ENCODE data around the gene ATP5F1A.
"Not testable (repeated sequence)": the region's sequence is repeated elsewhere in the genome, so short reads cannot be mapped to it uniquely, and the experiment has no call there.

The ATP5F1A gene

GRCh38 chr18:46097801-46098615 is at the start of gene ATP5F1A:
Gene ATP5F1A (minus strand): TSS chr18:46098296. CDS start chr18:46098231, 65 bp downstream.
- H3K4me3 ChIP-seq = peak within 1 kb of the TSS; percentile 72 to 100 (median 83)
- peak within 1 kb of the TSS; percentile 63 to 98 (median 91) for H3K27ac ChIP-seq

GRCh38 chr18:46141199-46141598 is 43.1 kb upstream of the ATP5F1A start:
- no peak overlapping the region for H3K27ac ChIP-seq

GRCh38 chr18:46140173-46140572 is 42.1 kb upstream of the ATP5F1A start:
- no peak overlapping the region for H3K27ac ChIP-seq
- no peak overlapping the region for H3K4me3 ChIP-seq

More at GRCh38 chr18:46141199-46141598, 43.1 kb upstream of the ATP5F1A start:
- no peak overlapping the region for H3K4me3 ChIP-seq

- H3K27ac ChIP-seq = no peak overlapping the region
- no peak overlapping the region for H3K4me3 ChIP-seq
Measured at GRCh38 chr18:46134920-46135675, 37.0 kb upstream of the ATP5F1A start.

GRCh38 chr18:46133534-46133933 is 35.4 kb upstream of the ATP5F1A start:
- H3K4me3 ChIP-seq = no peak overlapping the region
- H3K27ac ChIP-seq = no peak overlapping the region

GRCh38 chr18:46130549-46130948 is 32.5 kb upstream of the ATP5F1A start:
- H3K4me3 ChIP-seq, H3K27ac ChIP-seq: not testable (repeated sequence)

- Histone ChIP-seq H3K4me3 (no peak overlapping the region), H3K27ac (no peak overlapping the region)
Measured at GRCh38 chr18:46130061-46130460, 32.0 kb upstream of the ATP5F1A start.

- not testable (repeated sequence) for H3K4me3 ChIP-seq, H3K27ac ChIP-seq
Measured at GRCh38 chr18:46126625-46127024, 28.5 kb upstream of the ATP5F1A start.

GRCh38 chr18:46113751-46114150 is 15.7 kb upstream of the ATP5F1A start:
- Histone ChIP-seq H3K27ac (no peak overlapping the region), H3K4me3 (no peak overlapping the region)

- H3K4me3 ChIP-seq = no peak overlapping the region
Measured at GRCh38 chr18:46110406-46110805, 12.3 kb upstream of the ATP5F1A start.

GRCh38 chr18:46109386-46109785 is 11.3 kb upstream of the ATP5F1A start:
- H3K4me3 ChIP-seq = no peak overlapping the region
- no peak overlapping the region for H3K27ac ChIP-seq

More at GRCh38 chr18:46110406-46110805, 12.3 kb upstream of the ATP5F1A start:
- no peak overlapping the region for H3K27ac ChIP-seq

- Histone ChIP-seq H3K27ac (peak within 1 kb of the TSS; percentile 26 to 90 (median 79)), H3K4me3 (peak within 1 kb of the TSS; percentile 57 to 95 (median 81))
Measured at GRCh38 chr18:46104128-46104911, 6.2 kb upstream of the ATP5F1A start, which contains the start of gene HAUS1. Gene HAUS1 (plus strand): TSS chr18:46104385. CDS start chr18:46104412, 27 bp downstream.

- Histone ChIP-seq H3K4me3 (no peak overlapping the region), H3K27ac (no peak overlapping the region)
Measured at GRCh38 chr18:46099463-46099862, 1.4 kb upstream of the ATP5F1A start.

- H3K4me3 ChIP-seq = peak overlapping the region; percentile 72 to 100 (median 83)
- peak overlapping the region in 20 of 21 experiments; percentile 80 to 98 (median 92) for H3K27ac ChIP-seq
Measured at GRCh38 chr18:46098616-46098933, 479 bp upstream of the ATP5F1A start.

GRCh38 chr18:46097431-46097800 is 680 bp downstream of the ATP5F1A start:
- peak overlapping the region; percentile 72 to 100 (median 83) for H3K4me3 ChIP-seq
- H3K27ac ChIP-seq = peak overlapping the region; percentile 63 to 98 (median 91)

- H3K27ac ChIP-seq = peak overlapping the region in 15 of 21 experiments; percentile 87 to 98 (median 92)
Measured at GRCh38 chr18:46096651-46097300, 1.3 kb downstream of the ATP5F1A start.

GRCh38 chr18:46095532-46095931 is 2.6 kb downstream of the ATP5F1A start:
- Histone ChIP-seq H3K4me3 (no peak overlapping the region), H3K27ac (no peak overlapping the region)

More at GRCh38 chr18:46096651-46097300, 1.3 kb downstream of the ATP5F1A start:
- H3K4me3 ChIP-seq = peak overlapping the region; percentile 72 to 100 (median 83)

GRCh38 chr18:46088501-46088900 is 9.6 kb downstream of the ATP5F1A start:
- not testable (repeated sequence) for H3K4me3 ChIP-seq, H3K27ac ChIP-seq

GRCh38 chr18:46084431-46084830 is 13.7 kb downstream of the ATP5F1A start:
- Histone ChIP-seq H3K4me3 (no peak overlapping the region), H3K27ac (no peak overlapping the region)

All from skin epidermis (tissue), 12 donors.